Measurements from ENCODE around the gene KREMEN2. TPM values are rescaled to one million over a fixed set of nuclear protein-coding genes. Genes with fewer than 3 reads are reported as not detected.
A peak's percentile ranks its signal among the peaks of the same experiment; 100 is the strongest.

KREMEN2 gene
- under 1 TPM in 3 of 6 donors, not detected in 3; 0.09 to 0.32 (median 0.16) TPM for total RNA-seq
- polyA plus RNA-seq = under 1 TPM; 0.07 to 0.27 TPM

DNA sequence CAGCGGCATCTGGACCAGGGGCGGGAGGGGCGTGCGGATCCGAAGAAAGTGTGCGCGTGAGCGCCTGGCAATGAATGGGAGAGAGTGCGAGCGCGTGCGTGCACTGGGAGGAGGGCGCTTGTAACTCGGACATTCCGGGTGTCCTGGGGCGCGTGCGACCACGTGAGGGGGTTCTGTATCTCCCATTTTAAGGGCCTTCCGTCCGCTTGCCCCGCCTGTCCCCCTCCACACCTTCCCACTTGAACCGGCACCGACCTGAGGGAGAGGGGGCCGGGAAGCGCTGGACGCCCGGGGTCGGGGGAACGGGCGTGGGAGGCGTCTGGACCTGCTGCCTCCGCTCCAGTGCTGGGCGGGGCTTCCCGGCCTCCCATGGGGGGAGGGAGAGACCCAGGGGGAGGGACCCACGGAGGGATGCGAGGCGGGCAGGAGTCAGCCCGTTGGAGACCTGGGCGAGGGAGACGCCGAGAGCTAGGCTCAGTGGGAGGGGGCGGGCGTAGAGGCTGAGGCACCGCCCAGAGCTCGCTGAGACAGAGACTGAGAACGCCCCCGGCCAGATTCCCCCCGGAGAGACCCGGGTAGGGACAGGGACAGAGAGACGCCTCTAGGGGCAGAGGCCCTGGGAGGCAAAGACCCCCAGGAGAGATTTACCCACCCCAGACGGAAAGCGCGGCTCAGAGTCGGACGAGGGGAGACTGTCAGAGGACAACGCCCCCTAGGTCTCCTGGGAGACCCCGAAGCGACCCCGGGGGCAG lies at the start of gene KREMEN2:
TSS of gene KREMEN2 (plus strand) at position 553 of the 752 bp plus-strand sequence. CDS start 246 bp downstream, outside the sequence.
- DNase-seq (peak; percentile 30 to 84 (median 43)), ATAC-seq (peak in 1 of 4 donors; percentile 1), FAIRE-seq (no peak)
- 1% methylated on average over 54 to 60 of the region's 60 CpGs for WGBS, 2 donors
- Histone ChIP-seq H3K9me3 (no peaks in the 10 kb centered on the region), H3K4me1 (peaks cover 8 to 20% (median 10%) of the 10 kb centered on the region in 3 donors), H3K4me3 (peak within 1 kb of the TSS in 2 of 4 donors; percentile 30 to 43), H3K27me3 (peaks cover 0 to 19% (median 10%) of the 10 kb centered on the region in 4 donors), H3K36me3 (no peaks in the 10 kb centered on the region), H3K27ac (no peak within 1 kb of the TSS)
- TF ChIP-seq CTCF (IDR thresholded peaks at IDR 0.05) = no peak
- intact Hi-C loops (cut with DNase I) = no loop called here

GRCh38 chr16:2915196-2915929 lies 48.7 kb upstream of the KREMEN2 start:
- H3K27me3 ChIP-seq = no peaks in the 10 kb centered on the region
- TF ChIP-seq CTCF (IDR thresholded peaks at IDR 0.05) = no peak
- DNase-seq = no peak
- H3K9me3 ChIP-seq = no peaks in the 10 kb centered on the region
- no peaks in the 10 kb centered on the region for H3K36me3 ChIP-seq
- H3K4me1 ChIP-seq = peaks cover 0 to 6% (median 0%) of the 10 kb centered on the region in 3 donors
- no peak for ATAC-seq
- FAIRE-seq = no peak
- intact Hi-C loops (cut with DNase I) = loop anchor here in 1 of 3 donors (5.0 kb wide), 1 partner anchor 43 kb away; no protein-coding TSS in a partner anchor
- no peak overlapping the region for H3K27ac ChIP-seq
- 86 to 88% methylated on average over 13 of the region's 13 CpGs for WGBS, 2 donors
- H3K4me3 ChIP-seq = no peak overlapping the region

DNA sequence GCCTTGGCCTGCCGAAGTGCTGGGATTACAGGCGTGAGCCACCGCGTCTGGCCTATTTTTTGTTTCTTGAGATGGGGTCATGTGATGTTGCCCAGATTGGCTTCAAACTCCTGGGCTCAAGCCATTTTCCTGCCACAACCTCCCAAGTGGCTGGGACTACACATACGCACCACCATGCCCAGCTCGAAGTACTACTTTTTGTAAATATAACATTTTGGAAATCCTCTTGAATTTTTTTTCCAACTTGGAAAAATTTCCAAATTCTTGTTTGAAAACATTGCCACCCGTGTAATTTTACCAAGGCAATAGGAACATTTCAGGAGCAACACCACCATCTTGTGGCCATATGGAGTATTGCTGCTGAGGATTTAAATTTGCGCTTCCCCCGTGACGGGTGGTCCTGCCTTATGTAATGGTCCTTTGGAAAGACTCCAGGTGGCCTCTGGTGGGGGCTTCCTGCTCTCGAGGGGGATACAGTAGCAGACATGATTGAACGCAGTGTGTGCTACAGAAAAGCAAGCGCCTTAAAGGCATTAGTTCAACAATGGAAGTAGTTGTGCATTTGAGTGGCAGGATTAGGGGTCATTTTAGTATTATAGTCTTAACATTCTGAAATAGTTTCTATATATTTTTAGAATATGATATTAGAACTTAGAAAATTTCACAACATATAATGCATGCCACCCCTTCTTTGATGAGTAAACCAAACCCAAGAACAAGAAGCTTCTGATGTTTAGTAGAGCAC lies 44.4 kb upstream of the KREMEN2 start:
- no peak overlapping the region for H3K27ac ChIP-seq
- FAIRE-seq (peak; percentile 51), ATAC-seq (peak; percentile 62 to 93 (median 88))

GRCh38 chr16:2923481-2923880 lies 40.6 kb upstream of the KREMEN2 start:
- H3K27ac ChIP-seq = no peak overlapping the region
- no peaks in the 10 kb centered on the region for H3K27me3 ChIP-seq
- peaks cover 0 to 5% (median 0%) of the 10 kb centered on the region in 3 donors for H3K4me1 ChIP-seq
- H3K9me3 ChIP-seq = no peaks in the 10 kb centered on the region
- H3K36me3 ChIP-seq = no peaks in the 10 kb centered on the region
- no peak overlapping the region for H3K4me3 ChIP-seq
- no peak for DNase-seq
- 91 to 95% methylated on average over 14 of the region's 14 CpGs for WGBS, 2 donors
- intact Hi-C loops (cut with DNase I) = loop anchor here in 1 of 3 donors (5.0 kb wide), 1 partner anchor 59 kb away; the partner anchor contains the start of gene PKMYT1
- FAIRE-seq = no peak
- no peak for ATAC-seq
- TF ChIP-seq CTCF (IDR thresholded peaks at IDR 0.05) = no peak

More for the DNA sequence above, 44.4 kb upstream of the KREMEN2 start:
- Histone ChIP-seq H3K4me1 (no peaks in the 10 kb centered on the region), H3K4me3 (no peak overlapping the region), H3K27me3 (no peaks in the 10 kb centered on the region), H3K9me3 (no peaks in the 10 kb centered on the region), H3K36me3 (no peaks in the 10 kb centered on the region)
- peak; percentile 65 to 95 (median 82) for TF ChIP-seq CTCF (IDR thresholded peaks at IDR 0.05)
- WGBS, 2 donors = 9 to 10% methylated on average over 13 of the region's 13 CpGs
- intact Hi-C loops (cut with DNase I) = loop anchor here in 1 of 3 donors (5.0 kb wide), 2 partner anchors 47 to 63 kb away; partner anchors contain the start of gene PKMYT1
- DNase-seq = peak in 1 of 6 donors; percentile 71
